Stomach (tissue), 4 donors: ENCODE results near the gene SPDEF.

ENCODE experiments used
- CTCF ChIP-seq, 7 experiments: fragments of 450-650 bp in 4 of 7; fragments of 200-600 bp in 3 of 7; sonication (generic) in 3 of 7; IDR thresholded peaks; one replicate each; pipeline ENCODE4 v1.5.1; 2016 to 2019; ENCODE audit warnings: antibody characterized with exemption in 7 of 7, control low read depth in 2 of 7, mild to moderate bottlenecking in 1 of 7
- POLR2A ChIP-seq, 4 donors: fragments of 450-650 bp; IDR thresholded peaks; one replicate each; pipeline ENCODE4 v1.6.1; 2016; ENCODE audit warnings: antibody characterized with exemption in 4 of 4, control low read depth in 2 of 4, mild to moderate bottlenecking in 1 of 4, moderate library complexity in 1 of 4

GRCh38 chr6:34519971-34520644, 36.0 kb downstream of the SPDEF start:
- TF ChIP-seq POLR2A (IDR thresholded peaks at IDR 0.05) (no peak), CTCF (IDR thresholded peaks at IDR 0.05) (no peak)
